ENCODE results near the gene FHIT.

Gene FHIT

DNA sequence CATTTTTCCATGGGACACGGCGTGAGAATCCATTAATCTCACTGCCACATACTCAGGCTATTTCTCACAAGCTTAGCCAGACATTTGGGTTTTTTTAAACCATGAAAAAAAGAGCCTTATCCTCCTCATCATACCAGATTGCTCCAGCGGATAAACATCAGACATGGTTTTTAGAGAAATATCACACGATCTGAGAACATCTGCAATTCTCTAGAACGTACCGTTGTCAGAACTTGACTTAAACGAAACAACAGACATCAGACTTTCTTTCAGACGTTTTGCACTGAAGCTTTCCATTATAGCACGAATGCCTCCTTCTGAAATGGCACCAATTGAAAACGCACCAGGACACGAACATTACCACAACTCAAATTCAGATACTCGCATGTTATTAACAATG lies 1457.3 kb downstream of the FHIT start:
- DNase-seq (ENCODE audit: low read depth) = no peak

DNA sequence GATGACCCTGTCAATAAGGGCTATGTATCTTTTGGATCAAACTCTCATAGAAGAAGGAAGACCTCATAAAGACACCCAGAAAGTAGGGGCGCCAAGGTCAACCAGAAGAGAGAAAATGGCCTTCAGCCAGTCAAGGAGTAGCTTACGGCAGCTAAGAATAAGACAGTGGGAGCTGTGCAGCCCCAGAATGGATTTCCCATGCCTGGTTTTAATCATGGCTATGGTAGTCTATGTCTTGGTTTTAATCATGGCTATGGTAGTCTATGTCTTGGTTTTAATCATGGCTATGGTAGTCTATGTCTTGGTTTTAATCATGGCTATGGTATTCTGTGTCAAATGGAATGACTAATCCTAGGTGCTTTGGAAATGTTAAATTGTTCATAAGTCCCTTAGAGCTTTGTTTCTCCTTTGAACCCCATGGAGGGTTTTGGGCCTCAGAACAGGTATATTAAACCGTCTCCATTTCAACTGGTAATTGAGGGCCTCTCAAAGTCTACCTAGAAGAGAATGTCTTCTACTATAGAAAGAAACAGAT lies 1459.4 kb downstream of the FHIT start:
- no peak for DNase-seq (ENCODE audit: low read depth)

DNA sequence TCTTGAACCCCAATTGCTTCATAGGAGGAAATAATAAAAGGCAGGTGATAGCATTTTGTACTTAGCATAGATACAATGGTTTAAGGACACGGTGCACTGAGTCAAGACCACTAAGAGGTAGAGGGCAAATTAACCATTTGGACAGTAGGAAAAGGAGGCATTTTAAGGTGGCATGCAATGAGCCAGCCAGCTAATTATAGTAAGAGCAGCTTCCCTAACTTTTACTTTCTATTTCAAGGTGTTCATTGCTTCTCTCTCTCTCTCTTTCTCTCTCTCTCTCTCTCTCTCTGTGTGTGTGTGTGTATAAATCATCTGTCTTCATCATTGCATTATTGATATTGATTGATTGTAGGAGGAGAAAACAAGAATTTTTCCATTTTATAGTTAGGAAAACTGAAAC lies 1461.0 kb downstream of the FHIT start:
- DNase-seq (ENCODE audit: low read depth) = no peak

DNA sequence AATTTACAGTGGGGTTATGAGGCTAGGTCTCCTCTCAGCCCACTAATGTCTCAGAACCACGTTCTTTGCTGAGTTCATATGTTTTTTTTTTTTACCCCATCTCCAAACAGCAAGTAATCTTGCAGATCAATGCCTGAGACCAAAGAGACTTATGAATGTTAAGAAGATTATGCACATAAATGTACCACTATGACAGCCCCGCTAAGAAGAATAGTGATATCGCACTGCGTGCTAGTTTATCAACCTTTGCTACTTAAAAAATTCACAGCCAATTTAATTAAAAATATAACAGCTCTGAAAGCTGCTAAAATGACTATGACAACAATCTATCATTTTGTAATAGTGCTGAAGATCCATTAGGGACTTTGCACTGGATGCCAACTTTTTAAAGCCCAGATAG lies 1462.5 kb downstream of the FHIT start:
- no peak for DNase-seq (ENCODE audit: low read depth)

DNA sequence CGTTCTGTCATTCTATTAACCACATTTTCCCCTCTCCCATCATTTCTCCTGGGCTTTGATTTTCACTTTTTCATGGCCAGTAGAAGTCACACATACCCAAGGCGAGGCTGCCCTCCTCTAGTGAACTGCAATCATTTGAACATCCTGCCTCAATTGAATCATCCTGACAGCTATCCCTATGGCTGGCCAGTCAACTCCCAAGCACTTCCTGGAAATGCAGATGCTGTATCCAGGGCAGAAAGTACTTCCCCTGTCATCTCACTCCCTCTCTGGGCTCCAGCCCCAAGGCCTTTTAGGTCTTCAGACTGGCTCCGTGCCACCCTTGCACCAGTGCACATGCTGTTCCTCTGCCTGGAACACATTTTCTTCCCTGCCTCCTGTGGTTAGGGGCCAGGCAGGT lies 1463.1 kb downstream of the FHIT start:
- DNase-seq (ENCODE audit: low read depth) = no peak

DNA sequence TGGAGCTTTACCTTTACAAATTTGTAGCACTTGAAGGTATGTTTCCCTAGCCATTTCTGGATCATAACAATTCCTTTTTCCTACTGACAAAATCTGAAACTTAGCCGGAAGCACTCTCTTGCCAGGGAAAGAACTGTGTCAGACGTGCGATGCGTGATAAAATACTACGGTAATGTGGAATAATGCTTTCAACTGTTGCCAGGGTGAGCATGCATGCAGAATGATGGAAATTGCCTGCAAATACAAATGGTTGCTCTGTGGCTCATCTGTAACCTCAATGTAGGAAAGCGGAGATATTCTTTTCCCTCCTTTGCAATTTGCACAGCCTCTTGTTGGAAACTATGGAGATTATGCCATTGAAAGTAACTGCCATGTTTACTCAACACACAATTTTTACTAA lies 1464.9 kb downstream of the FHIT start:
- no peak for DNase-seq (ENCODE audit: low read depth)

DNA sequence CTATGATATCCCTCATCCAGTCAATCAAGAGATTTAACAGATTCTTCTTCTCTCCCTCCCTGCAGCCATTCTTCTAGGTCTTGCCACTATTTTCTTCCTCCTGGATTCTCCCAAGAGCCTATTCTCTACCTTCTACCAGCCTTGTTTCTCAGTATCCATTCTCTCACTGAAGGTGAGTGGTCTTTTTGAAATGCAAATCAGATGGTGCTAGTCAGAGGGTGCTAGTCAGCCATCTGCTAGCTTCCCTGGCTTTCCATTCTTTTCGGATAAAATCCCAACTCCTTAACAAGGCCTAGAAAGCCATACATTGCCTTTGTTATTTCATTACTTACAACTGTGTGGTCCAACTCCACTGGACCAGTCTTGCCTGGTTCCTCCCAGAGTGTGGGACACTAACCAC lies 1467.1 kb downstream of the FHIT start:
- DNase-seq (ENCODE audit: low read depth) = no peak

DNA sequence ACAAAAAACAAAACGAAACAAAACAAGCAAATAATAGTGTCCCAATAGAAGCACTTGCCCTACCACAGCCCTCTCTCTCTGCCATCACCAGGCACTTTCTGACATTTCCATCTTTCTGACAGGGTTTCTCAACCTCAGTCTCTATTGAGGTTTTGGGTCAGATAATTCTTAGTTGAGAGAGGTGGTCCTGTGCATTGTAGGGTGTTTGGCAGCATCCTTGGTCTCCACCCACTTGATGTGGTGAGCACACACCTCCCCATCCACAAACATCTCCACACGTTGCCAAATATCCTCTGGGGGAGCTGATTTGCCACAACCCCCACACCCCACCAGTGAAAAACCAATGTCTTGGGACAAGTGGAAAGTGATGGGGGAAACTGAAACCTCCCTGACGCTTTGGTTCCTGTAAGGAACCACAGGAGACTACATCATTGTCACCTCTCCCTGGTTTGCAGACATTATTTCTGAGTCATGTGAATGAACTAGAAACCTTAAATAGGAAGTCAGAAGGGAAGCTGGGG lies 1467.7 kb downstream of the FHIT start:
- peak; percentile 8 for DNase-seq (ENCODE audit: low read depth)

DNA sequence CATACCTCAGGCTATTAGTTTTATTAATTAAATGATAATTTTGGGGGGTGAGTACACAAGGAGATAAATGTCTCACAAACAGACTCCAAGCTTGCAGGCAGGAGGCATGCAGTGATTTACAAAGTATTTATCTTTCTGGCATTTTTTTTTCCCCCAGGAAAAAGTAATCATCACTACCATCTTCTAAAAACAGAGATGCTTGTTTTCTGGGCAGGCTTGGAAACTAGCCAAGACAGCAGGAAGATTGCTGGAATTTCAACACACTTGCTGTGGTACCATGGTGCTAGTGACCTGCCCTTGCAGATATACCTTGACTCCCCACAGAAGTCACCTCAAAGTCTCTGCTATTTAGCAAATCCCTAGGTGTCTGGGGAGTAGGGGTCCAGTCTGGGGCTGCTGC lies 1468.6 kb downstream of the FHIT start:
- no peak for DNase-seq (ENCODE audit: low read depth)

DNA sequence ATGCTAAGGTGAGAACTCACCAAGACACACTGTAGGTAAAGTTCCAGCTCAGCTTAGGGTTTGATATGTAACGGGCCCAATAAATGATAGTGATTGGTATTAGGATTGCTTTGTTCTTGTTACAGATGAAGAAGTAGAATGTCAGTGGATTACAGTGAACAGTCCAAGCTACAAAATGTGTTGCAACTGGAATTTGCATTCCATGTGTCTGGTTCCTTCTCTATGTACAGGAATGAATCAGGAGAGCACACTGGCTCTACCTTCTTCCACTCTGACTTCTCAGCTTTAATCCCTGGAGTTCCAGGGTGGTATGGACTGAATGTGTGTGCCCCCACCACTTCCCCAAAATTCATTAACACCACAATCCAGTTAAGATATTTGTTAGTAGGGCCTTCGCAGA lies 1471.0 kb downstream of the FHIT start:
- no peak for DNase-seq (ENCODE audit: low read depth)

DNA sequence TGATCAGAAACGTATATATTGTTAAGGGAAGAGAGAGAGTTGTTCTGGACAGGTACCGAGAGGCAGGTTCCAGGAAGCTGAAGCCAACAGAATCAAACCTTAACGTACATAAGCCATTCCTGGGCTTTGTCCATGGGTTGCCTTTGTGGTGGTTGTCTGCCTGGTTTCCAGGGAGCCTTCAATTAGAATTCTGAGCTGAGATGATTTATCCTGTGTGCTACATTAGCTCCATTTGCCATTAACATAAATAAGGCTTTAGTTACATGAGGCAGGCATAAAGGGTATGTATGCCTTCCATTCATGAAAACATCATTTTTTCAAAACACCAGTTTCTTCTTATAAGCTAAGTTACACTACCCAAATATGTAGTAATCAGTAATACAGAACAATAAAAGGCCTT lies 1472.0 kb downstream of the FHIT start:
- no peak for DNase-seq (ENCODE audit: low read depth)

DNA sequence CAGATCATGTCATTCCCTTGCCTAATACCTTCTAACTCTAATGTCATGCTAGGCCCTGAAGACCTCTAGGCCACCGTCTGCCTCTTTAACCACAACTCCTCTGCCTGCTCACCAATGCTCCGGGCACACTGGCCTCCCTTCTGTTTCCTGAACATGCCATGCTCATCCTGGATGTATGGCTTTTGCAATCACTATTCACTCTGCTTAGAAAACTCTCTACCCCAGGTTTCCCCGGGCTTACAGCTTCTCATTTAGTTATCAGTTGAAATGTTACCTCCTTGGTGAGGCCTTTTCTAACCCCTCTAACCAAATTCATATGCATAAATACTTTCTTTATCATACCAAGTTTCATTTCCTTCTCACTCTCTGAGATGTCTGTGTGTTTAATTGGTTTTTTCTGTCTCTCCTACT lies 1473.6 kb downstream of the FHIT start:
- no peak for DNase-seq (ENCODE audit: low read depth)

DNA sequence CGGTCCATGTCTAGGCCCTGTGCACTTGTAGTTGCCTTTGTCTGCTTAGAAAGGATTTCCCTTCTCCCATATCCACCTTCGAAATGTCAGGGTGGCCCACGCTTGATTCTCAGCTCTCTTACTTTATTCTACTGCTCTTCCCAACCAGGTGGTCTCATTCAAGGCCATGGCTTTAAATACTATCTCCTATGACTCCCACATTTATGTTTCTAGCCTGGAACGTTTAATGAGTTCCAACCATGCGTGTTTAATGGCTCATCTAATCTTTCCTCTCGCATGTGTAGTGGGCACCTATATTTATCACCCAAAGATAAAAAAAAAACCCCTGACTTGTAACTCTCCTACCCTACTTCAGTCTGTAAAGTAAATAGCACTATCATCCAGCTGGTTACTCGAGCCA lies 1474.2 kb downstream of the FHIT start:
- DNase-seq (ENCODE audit: low read depth) = no peak

DNA sequence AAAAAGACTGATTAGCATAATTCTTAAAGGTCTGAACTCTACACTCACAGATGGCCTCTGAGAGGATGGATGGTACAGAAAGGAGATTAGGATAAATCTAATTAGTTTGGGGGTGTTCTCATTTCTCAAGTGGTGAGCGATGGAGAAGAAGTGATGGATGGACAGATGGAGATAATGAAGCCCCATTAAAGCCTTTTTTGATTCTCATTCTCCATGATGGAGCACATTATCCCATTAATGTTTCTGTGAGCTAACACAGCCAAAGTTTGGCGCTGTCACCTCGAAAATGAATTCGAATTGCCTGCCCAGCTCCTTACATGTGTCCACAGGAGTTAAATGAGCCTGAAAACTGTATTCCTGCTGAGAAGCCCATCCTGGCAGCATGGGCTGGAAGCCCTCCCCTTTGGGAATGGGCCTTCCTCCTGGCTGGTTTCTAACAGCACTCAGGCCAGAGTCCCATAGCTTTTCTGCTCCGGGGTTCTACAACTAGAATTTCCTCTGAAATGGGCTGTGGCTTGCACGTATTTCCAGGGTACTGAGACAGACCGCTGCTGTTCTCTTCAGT lies 1475.4 kb downstream of the FHIT start:
- no peak for DNase-seq (ENCODE audit: low read depth)

DNA sequence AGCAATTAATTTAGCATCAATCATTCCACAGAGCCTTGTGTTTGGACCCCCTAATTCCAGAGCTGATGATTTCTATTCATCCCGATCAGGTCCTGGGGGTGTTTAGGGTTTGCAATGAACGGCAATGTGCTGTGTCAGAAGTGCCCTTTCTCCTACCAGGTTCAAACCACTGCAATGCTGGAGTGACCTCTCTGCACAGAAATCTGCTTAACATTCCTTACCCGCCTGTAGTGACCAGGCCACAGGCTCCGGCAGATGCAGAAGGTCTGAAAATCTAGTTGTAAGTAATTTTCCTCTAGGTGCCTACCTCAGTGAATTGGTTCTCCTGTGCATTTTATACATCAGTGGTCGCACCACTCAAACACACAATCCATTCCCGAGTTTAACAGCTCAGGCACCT lies 1476.1 kb downstream of the FHIT start:
- DNase-seq (ENCODE audit: low read depth) = no peak

DNA sequence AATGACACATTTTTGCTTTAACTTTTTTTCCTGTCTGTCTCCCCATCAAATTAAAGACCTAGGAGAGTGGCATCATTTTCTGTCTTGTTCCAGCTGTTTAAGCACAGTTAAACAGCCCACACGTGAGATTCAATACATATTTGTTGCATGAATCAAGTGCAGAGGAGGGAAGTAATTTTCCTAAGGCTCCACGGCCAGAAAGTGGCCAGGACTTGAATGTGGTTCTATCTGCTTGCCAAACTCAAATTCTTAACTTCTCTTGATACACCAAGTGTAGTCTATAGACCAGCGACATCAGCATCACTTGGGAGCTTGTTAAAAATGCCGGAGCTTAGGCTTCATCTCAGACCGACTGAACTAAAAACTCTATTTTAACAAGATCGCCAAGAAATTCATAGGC lies 1476.6 kb downstream of the FHIT start:
- DNase-seq (ENCODE audit: low read depth) = no peak

DNA sequence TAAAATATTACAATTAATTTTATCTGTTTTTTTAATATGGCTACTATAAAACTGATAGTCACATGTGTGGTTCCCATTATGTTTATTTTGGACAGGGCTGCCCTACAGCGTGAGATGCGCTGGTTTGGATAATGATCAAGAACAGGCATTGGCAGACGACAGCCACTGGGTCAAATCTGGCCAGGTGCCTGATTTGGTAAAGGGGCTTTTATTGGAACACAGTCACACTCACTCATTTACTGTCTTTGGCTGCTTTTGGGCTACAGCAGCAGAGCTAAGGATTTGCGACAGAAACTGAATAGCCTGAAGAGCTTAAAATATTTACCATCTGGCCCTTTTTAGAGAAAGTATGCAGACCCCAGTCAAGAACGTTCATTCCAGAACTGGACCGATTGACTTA lies 1477.3 kb downstream of the FHIT start:
- no peak for DNase-seq (ENCODE audit: low read depth)

DNA sequence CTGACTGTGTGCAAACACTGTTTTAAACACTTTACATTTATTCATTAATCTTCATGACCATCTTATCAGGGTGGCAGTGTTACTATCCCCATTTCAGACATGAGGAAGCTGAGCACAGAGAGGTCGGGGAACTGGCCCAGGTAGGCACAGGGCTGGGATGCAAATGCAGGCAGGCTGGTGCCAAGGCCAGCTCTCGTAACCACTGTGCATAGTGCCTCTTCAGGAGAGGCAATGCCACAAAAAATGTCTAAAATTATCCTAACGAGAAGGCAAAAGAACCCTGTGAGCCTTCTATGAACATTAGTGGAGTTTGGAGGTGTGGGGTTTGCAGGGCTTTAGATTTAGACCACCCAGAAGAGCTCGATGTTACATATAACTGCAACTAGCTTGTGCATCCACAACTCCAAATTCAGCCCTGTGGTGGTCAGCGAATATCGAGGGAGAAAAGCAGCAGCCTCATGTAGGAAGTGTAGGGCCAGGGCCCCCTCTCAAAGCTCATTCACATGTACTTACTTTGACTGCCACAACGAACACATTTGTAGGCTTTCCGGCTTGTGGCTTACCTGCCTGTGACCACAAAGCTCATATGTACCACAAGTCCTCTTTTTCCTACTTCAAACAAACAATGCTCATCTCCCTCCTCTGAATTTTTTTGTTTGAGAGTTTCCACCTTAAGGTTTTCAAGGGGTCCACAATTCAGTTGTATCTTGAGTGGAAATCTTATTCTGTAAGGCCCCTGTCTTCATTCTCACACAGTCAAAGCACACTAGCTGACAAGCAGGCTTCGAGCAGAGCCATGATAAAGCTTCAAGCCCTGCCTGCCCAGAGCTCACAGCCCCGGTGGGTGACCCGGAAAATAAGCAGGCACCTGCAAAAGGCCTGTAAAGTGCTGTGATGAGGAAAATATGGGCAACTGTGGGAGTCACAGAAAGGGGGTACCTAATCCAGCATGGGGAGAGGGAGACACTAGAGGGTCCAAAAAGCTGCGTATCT lies 1478.5 kb downstream of the FHIT start:
- DNase-seq (ENCODE audit: low read depth) = peak; percentile 3

DNA sequence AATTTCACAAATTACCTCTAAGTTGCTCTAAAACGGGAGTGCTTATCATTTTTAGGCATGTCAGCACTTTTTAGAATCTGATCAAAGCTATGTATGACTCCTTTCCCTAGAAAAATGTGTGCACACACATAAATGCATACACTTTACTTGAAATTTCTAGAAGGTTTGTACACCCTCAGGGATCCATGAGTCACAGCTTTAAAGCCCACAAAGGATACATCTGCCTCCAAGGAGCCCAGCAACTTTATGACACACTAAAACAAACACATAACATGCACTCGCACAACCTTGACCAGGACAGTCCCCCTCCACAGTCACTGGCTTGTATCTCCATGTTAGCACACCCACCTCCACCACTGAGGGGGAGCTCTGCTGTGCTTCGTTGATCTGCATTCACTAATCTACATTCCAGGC lies 1479.5 kb downstream of the FHIT start:
- DNase-seq (ENCODE audit: low read depth) = no peak

DNA sequence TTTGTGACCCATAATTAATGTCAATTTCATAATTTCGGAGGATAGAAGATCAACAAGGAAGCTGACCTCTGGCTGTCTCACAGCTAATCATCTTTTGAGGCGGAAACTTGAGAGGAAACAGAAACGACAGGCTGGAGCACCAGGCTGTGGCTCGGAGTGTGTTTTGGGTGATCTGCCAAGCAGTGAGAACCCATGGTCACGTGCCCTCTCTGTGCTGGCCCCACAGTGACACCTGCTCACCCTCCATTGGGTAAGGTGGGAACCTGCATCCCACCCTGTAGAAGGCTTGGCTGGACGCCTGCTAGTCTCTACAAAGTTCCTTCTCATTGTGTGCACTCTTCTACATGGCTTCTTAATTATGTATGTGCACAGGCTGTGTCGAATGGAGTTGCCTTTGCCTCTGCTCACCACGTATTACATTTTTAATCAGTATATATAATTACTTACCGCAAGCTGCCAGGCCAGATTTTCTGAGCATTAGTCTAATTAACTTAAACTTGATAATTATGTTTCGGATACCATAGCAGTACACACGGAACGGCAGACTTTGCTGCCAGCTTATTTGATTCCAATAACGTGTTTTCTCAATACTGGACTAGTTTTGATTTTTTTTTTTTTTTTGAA lies 1482.0 kb downstream of the FHIT start:
- DNase-seq (ENCODE audit: low read depth) = no peak

DNA sequence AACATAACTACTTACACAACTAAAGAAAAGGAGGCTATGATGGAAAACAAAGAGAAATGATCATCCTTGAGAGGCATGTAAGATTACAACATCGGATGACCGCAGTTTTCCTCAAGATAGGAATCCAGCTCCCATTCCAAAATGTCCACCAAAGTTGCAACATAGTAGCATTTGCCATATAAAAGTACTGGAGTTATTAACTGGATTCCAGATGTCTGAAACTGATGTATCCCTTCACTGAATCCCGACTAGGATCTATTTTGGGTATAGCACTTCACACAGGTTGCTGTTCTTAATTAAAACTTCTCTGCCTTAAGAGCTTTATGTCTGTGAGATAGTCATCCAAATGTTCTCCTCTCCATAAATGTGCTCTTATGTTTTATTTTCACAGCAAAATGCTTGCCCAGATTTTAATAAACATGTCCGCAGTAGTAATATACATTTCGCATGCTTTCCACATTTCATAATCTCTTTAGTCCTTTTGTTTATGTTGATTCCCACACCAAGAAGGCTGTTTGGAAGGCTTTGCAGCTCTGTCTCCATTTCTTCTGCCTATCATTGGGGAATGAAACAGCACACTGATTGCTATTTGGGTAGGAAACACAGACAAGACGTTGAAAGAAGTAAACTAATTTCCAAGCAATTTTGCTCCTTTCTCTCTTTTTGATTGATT lies 1484.9 kb downstream of the FHIT start:
- DNase-seq (ENCODE audit: low read depth) = no peak

DNA sequence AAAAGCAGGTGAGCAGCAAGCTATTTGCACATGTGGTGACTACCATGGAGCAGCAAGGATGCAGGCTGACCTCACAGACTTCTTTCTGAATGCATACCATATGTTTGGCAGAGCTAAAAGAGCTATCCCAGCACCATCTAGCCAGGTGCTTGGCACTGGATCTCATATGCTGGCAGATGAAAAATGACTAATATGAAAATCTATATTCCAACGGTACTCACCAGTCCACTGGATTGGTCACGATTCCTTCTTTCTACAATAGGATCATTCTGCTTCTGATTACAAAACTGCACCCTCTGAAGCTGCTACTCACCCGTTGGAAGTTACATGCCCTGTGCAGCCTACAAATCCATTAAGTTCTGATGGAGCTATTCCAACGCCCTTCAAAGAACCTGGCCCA lies 1487.1 kb downstream of the FHIT start:
- DNase-seq (ENCODE audit: low read depth) = no peak

Data from activated T-helper 9 cell treated with anti-CD3 and anti-CD28 coated beads, Interleukin-2, amount 50 U/mL, for 16 hours (primary cell).